ENCODE measurements around the gene TNFAIP8. TPM values are rescaled to one million over a fixed set of nuclear protein-coding genes. Genes with fewer than 3 reads are reported as not detected.

The TNFAIP8 gene
- total and polyA plus RNA-seq, 2 donors (not counting 1 experiment from before 2014, with no cell fraction given), result 67.3 to 109 TPM

DNA sequence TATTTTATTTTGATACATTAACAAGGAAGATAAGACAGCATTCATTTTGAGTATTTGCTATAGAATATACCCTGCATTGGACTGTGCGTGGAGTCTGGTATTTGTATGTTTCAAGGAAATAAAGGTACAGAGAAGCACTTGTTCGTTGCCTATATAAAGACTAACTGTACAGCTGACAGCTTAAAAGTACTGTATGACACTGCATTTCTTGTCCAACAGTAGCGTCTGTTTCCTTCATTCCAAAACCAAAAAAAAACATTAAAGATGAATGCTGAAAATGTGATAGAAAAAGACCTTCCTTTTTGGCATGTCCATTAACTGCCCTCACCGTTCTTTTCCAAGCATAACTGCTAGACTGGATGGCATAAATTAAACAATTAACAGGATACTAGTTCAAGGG is 15.3 kb downstream of the TNFAIP8 start:
- Mint-ChIP-seq H3K4me1 (peaks cover 71% of the 10 kb centered on the region), H3K9me3 (ENCODE audit: insufficient read depth) (no peaks in the 10 kb centered on the region), H3K27ac (peak overlapping the region; percentile 74), H3K27me3 (no peaks in the 10 kb centered on the region), H3K4me3 (no peak overlapping the region)
- peaks cover 52 to 67% of the 10 kb centered on the region in 2 donors for H3K4me1 ChIP-seq (ENCODE audit: control insufficient read depth in 2 of 2, insufficient read depth in 2 of 2, low read length in 2 of 2)
- peaks cover 3 to 23% of the 10 kb centered on the region in 2 experiments for H3K36me3 ChIP-seq (replicated peaks in 1 of 2; ENCODE audit: control extremely low read depth in 1 of 2, control insufficient read depth in 1 of 2, extremely low read depth in 1 of 2, insufficient read depth in 2 of 2, low read length in 1 of 2)
- peak overlapping the region; percentile 17 for H3K4me2 ChIP-seq (replicated peaks; ENCODE audit: low read depth, low read length, poor library complexity, severe bottlenecking)
- ATAC-seq (ENCODE audit: low read depth) (no peak), DNase-seq (no peak)
- peaks cover 100% of the 10 kb centered on the region for H3K79me2 ChIP-seq (ENCODE audit: control insufficient read depth, insufficient read depth, low read length)
- no peak overlapping the region for H2AFZ ChIP-seq (ENCODE audit: insufficient read depth, low read depth, low read length, poor library complexity, severe bottlenecking)
- CTCF ChIA-PET, result interaction anchor here (1.2 to 3.0 kb wide), 3 partner anchors 11 to 55 kb away, joined by 6 to 11 read pairs (median 9); no protein-coding TSS in a partner anchor
- TF ChIP-seq, protein P1, sequence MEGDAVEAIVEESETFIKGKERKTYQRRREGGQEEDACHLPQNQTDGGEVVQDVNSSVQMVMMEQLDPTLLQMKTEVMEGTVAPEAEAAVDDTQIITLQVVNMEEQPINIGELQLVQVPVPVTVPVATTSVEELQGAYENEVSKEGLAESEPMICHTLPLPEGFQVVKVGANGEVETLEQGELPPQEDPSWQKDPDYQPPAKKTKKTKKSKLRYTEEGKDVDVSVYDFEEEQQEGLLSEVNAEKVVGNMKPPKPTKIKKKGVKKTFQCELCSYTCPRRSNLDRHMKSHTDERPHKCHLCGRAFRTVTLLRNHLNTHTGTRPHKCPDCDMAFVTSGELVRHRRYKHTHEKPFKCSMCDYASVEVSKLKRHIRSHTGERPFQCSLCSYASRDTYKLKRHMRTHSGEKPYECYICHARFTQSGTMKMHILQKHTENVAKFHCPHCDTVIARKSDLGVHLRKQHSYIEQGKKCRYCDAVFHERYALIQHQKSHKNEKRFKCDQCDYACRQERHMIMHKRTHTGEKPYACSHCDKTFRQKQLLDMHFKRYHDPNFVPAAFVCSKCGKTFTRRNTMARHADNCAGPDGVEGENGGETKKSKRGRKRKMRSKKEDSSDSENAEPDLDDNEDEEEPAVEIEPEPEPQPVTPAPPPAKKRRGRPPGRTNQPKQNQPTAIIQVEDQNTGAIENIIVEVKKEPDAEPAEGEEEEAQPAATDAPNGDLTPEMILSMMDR (IDR thresholded peaks at IDR 0.05), result no peak
- no peak for TF ChIP-seq EZH2 (IDR thresholded peaks at IDR 0.05; ENCODE audit: borderline replicate concordance, insufficient read depth, low read depth, low read length, poor library complexity, severe bottlenecking)
- peaks cover 18% of the 10 kb centered on the region for H4K20me1 ChIP-seq (ENCODE audit: control insufficient read depth, insufficient read depth, low read length, poor library complexity, severe bottlenecking)
- H3K27me3 ChIP-seq (replicated peaks in 1 of 4; ENCODE audit: control extremely low read depth in 1 of 4, control insufficient read depth in 3 of 4, insufficient read depth in 4 of 4, low read length in 3 of 4), result no peaks in the 10 kb centered on the region
- intact Hi-C loops (cut with micrococcal nuclease), result no loop called here
- no CpG with 5 or more reads among the region's 4 CpGs for WGBS (ENCODE audit: insufficient coverage)
- H3K9me3 ChIP-seq (ENCODE audit: control extremely low read depth in 1 of 3, control insufficient read depth in 2 of 3, insufficient read depth in 1 of 3, low read length in 2 of 3), result peaks cover 0 to 6% (median 0%) of the 10 kb centered on the region in 3 donors
- POLR2A ChIA-PET, result interaction anchor here (0.5 kb wide), 1 partner anchor 8 kb away, joined by 3 read pairs; no protein-coding TSS in a partner anchor
- no peak overlapping the region for H3K9ac ChIP-seq (ENCODE audit: low read length)
- peak overlapping the region in 1 of 2 donors; percentile 79 for H3K27ac ChIP-seq (ENCODE audit: low read length in 2 of 2)
- H3K4me3 ChIP-seq (ENCODE audit: control extremely low read depth in 1 of 5, extremely low read depth in 1 of 5, insufficient read depth in 1 of 5, low read depth in 2 of 5, low read length in 4 of 5), result no peak overlapping the region

DNA sequence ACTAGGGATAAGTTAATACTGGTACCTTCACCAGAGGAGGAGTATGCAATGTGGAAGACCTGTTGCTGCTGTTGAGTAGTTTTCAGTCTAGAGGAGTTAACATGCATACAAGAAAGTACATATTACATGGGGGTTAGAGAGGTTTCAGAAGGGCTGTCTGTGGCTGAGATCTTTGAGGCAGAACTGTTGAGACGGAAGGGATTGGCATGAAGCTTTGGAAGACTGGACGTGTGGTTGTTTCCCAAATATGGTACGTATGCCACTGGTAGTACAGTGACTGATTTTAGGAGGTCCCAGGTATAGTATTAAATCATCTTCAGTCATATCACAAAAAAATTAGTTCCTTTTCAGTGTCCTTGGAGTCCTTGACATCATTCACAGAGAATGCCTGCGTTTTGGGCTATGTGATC is 17.6 kb downstream of the TNFAIP8 start:
- DNase-seq, result no peak
- POLR2A ChIA-PET, result interaction anchor here (0.5 to 0.6 kb wide), 2 partner anchors 16 to 297 kb away, joined by 3 read pairs; no protein-coding TSS in a partner anchor
- Histone ChIP-seq H3K4me2 (replicated peaks; ENCODE audit: low read depth, low read length, poor library complexity, severe bottlenecking) (peak overlapping the region; percentile 2), H3K27ac (ENCODE audit: low read length in 2 of 2) (peak overlapping the region in 1 of 2 donors; percentile 69), H3K9ac (ENCODE audit: low read length) (no peak overlapping the region), H3K27me3 (replicated peaks in 1 of 4; ENCODE audit: control extremely low read depth in 1 of 4, control insufficient read depth in 3 of 4, insufficient read depth in 4 of 4, low read length in 3 of 4) (no peaks in the 10 kb centered on the region), H3K79me2 (ENCODE audit: control insufficient read depth, insufficient read depth, low read length) (peaks cover 100% of the 10 kb centered on the region), H3K4me3 (ENCODE audit: control extremely low read depth in 1 of 5, extremely low read depth in 1 of 5, insufficient read depth in 1 of 5, low read depth in 2 of 5, low read length in 4 of 5) (no peak overlapping the region), H3K9me3 (ENCODE audit: control extremely low read depth in 1 of 3, control insufficient read depth in 2 of 3, insufficient read depth in 1 of 3, low read length in 2 of 3) (peaks cover 0 to 6% (median 0%) of the 10 kb centered on the region in 3 donors), H4K20me1 (ENCODE audit: control insufficient read depth, insufficient read depth, low read length, poor library complexity, severe bottlenecking) (peaks cover 13% of the 10 kb centered on the region), H3K36me3 (replicated peaks in 1 of 2; ENCODE audit: control extremely low read depth in 1 of 2, control insufficient read depth in 1 of 2, extremely low read depth in 1 of 2, insufficient read depth in 2 of 2, low read length in 1 of 2) (peaks cover 7 to 16% of the 10 kb centered on the region in 2 experiments), H3K4me1 (ENCODE audit: control insufficient read depth in 2 of 2, insufficient read depth in 2 of 2, low read length in 2 of 2) (peaks cover 42 to 53% of the 10 kb centered on the region in 2 donors), H2AFZ (ENCODE audit: insufficient read depth, low read depth, low read length, poor library complexity, severe bottlenecking) (peak overlapping the region; percentile 5)
- H3K9me3 Mint-ChIP-seq (ENCODE audit: insufficient read depth), result no peaks in the 10 kb centered on the region
- ATAC-seq (ENCODE audit: low read depth), result no peak
- H3K27me3 Mint-ChIP-seq, result no peaks in the 10 kb centered on the region
- CTCF ChIA-PET, result interaction anchor here (0.6 to 2.0 kb wide), 5 partner anchors 14 to 391 kb away, joined by 3 to 9 read pairs (median 3); no protein-coding TSS in a partner anchor
- intact Hi-C loops (cut with micrococcal nuclease), result no loop called here
- H3K4me3 Mint-ChIP-seq, result peak overlapping the region; percentile 0
- peak overlapping the region; percentile 37 for H3K27ac Mint-ChIP-seq
- H3K4me1 Mint-ChIP-seq, result peaks cover 67% of the 10 kb centered on the region
- no peak for TF ChIP-seq EZH2 (IDR thresholded peaks at IDR 0.05; ENCODE audit: borderline replicate concordance, insufficient read depth, low read depth, low read length, poor library complexity, severe bottlenecking)
- TF ChIP-seq, protein P1 (IDR thresholded peaks at IDR 0.05), result no peak
- 83% methylated on average over 1 of the region's 4 CpGs for WGBS (ENCODE audit: insufficient coverage)
